CD4-positive, alpha-beta T cell treated with Interleukin-6 at 100 ng/mL for 8 hours (primary cell): ENCODE results near the gene SCG3.

Experiments
- DNase-seq: peaks from one replicate; pipeline ENCODE4 v3.0.0-alpha.2; 2020; ENCODE audit warnings: mixed read lengths, low spot score

The SCG3 gene

GRCh38 chr15:51727141-51727897 lies 46.0 kb downstream of the SCG3 start:
- DNase-seq = no peak

- DNase-seq = peak; percentile 51
Measured at GRCh38 chr15:51731549-51732267, 50.4 kb downstream of the SCG3 start.

GRCh38 chr15:51732646-51733045 lies 51.3 kb downstream of the SCG3 start:
- DNase-seq = no peak

- DNase-seq = peak; percentile 63
Measured at GRCh38 chr15:51735228-51736010, 54.1 kb downstream of the SCG3 start.

GRCh38 chr15:51736069-51736468 lies 54.8 kb downstream of the SCG3 start:
- DNase-seq = no peak

GRCh38 chr15:51736751-51737521 lies 55.6 kb downstream of the SCG3 start:
- peak; percentile 46 for DNase-seq

GRCh38 chr15:51737522-51738305 lies 56.4 kb downstream of the SCG3 start, which contains the start of gene LYSMD2:
Gene LYSMD2, minus strand, starts transcription at chr15:51737655. Its CDS starts 33 bp downstream, at chr15:51737622.
- DNase-seq = peak; percentile 64

- no peak for DNase-seq
Measured at GRCh38 chr15:51738553-51738952, 57.2 kb downstream of the SCG3 start.

- no peak for DNase-seq
Measured at GRCh38 chr15:51739061-51739712, 57.9 kb downstream of the SCG3 start.

- DNase-seq = no peak
Measured at GRCh38 chr15:51749307-51749706, 68.0 kb downstream of the SCG3 start.

- DNase-seq = no peak
Measured at GRCh38 chr15:51750186-51750585, 68.9 kb downstream of the SCG3 start.

- DNase-seq = peak; percentile 35
Measured at GRCh38 chr15:51750792-51751696, 69.7 kb downstream of the SCG3 start, which contains the start of gene TMOD2. Gene TMOD2, plus strand, starts transcription at chr15:51751597. Its CDS starts 14,845 bp downstream, at chr15:51766442.

- DNase-seq = no peak
Measured at GRCh38 chr15:51751697-51752683, 70.7 kb downstream of the SCG3 start.

- DNase-seq = no peak
Measured at GRCh38 chr15:51752888-51753287, 71.6 kb downstream of the SCG3 start.

GRCh38 chr15:51754267-51754666 lies 73.0 kb downstream of the SCG3 start:
- no peak for DNase-seq

- no peak for DNase-seq
Measured at GRCh38 chr15:51755790-51756189, 74.5 kb downstream of the SCG3 start.

GRCh38 chr15:51756482-51756881 lies 75.2 kb downstream of the SCG3 start:
- no peak for DNase-seq

- DNase-seq = no peak
Measured at GRCh38 chr15:51757450-51757849, 76.1 kb downstream of the SCG3 start.
